K562 (cell line): ENCODE results near the gene C4A. TPM values are rescaled to one million over a fixed set of nuclear protein-coding genes. Genes with fewer than 3 reads are reported as not detected.

ENCODE experiments used
- BRD4 ChIP-seq: fragments of 200-600 bp; sonication (generic); IDR thresholded peaks from 2 replicates; pipeline ENCODE4 v1.6.1; 2017; ENCODE audit warnings: inconsistent platforms
- CBX5 ChIP-seq: IDR thresholded peaks from 2 replicates; pipeline ENCODE4 v1.6.1; 2014; ENCODE audit warnings: low read depth, borderline replicate concordance
- CLOCK ChIP-seq: fragments of 250-450 bp; sonication (Bioruptor Pico); IDR thresholded peaks from 2 replicates; pipeline ENCODE4 v1.4.0; 2020; ENCODE audit warnings: mild to moderate bottlenecking, moderate library complexity, borderline replicate concordance
- HEY1 ChIP-seq: fragments of 250-450 bp; sonication (Bioruptor Pico); IDR thresholded peaks from 2 replicates; pipeline ENCODE4 v1.5.0; 2020; ENCODE audit warnings: mild to moderate bottlenecking, moderate library complexity, borderline replicate concordance
- HNRNPLL ChIP-seq: fragments of 200-400 bp; formaldehyde crosslinking; IDR thresholded peaks from 2 replicates; pipeline ENCODE4 v1.6.1; 2017; ENCODE audit warnings: low read length, low read depth, mild to moderate bottlenecking; ENCODE audit not compliant: poor library complexity, severe bottlenecking
- RBM14 ChIP-seq: fragments of 200-400 bp; formaldehyde crosslinking; IDR thresholded peaks from 2 replicates; pipeline ENCODE4 v1.6.1; 2018; ENCODE audit warnings: low read depth, mild to moderate bottlenecking, low read length, moderate library complexity, borderline replicate concordance; ENCODE audit not compliant: insufficient read depth
- TEAD1 ChIP-seq, 2 experiments: fragments of 450-650 bp in 1 of 2; sonication (generic) in 1 of 2; formaldehyde crosslinking; IDR thresholded peaks; 2 replicates each; pipeline versions ENCODE4 v1.4.0 to v1.8.0; 2020 to 2022; ENCODE audit warnings: mild to moderate bottlenecking in 2 of 2, missing genetic modification reagents in 1 of 2
- ZBTB40 ChIP-seq, 2 experiments: fragments of 450-650 bp in 1 of 2; sonication (generic) in 1 of 2; formaldehyde crosslinking in 1 of 2; IDR thresholded peaks; 2 replicates each; pipeline versions ENCODE4 v1.7.1 to v1.9.0; 2016 to 2022; ENCODE audit warnings: inconsistent platforms in 1 of 2, mild to moderate bottlenecking in 1 of 2, missing genetic modification reagents in 1 of 2
- ZNF263 ChIP-seq: sonication (generic); formaldehyde crosslinking; IDR thresholded peaks from 2 replicates; pipeline ENCODE4 v1.8.0; 2022; ENCODE audit warnings: mild to moderate bottlenecking, missing genetic modification reagents, borderline replicate concordance
- ZNF444 ChIP-seq: fragments of 250-450 bp; sonication (Bioruptor Pico); IDR thresholded peaks from 2 replicates; pipeline ENCODE4 v1.4.0; 2020; ENCODE audit warnings: mild to moderate bottlenecking, moderate library complexity
- polyA plus RNA-seq, 8 experiments: library from polyadenylated mRNA; depleted of rRNA in 4 of 8; stranded (reverse) in 5 of 8; unstranded in 3 of 8; fragments of >200 nt; fragmentation: Nextera tagmentation in 2 of 8; fragmentation: Illumina TruSeq in 1 of 8; extraction: Ambion mirVana in 2 of 8; extraction: Trizol in 1 of 8; gene quantifications; 2 replicates each; pipeline versions ENCODE4 v1.2.1 to v1.2.3, GENCODE V29; 2011 to 2014; ENCODE audit warnings: inconsistent platforms in 1 of 8, missing spikeins in 1 of 8
- total RNA-seq, 7 experiments: library from RNA; depleted of rRNA in 6 of 7; stranded (reverse); fragments of >200 nt in 6 of 7; fragmentation: Illumina TruSeq in 2 of 7; extraction: Trizol in 2 of 7; gene quantifications; 2 replicates each; pipeline versions ENCODE4 v1.2.1 to v1.2.3, GENCODE V29; 2011 to 2021; ENCODE audit warnings: low replicate concordance in 1 of 7
- TF ChIP-seq, protein P1 (sequence below): fragments of 450-650 bp; formaldehyde crosslinking; IDR thresholded peaks from 2 replicates; pipeline ENCODE4 v1.4.0; 2020; ENCODE audit warnings: mild to moderate bottlenecking, moderate library complexity

Gene C4A
- total and polyA plus RNA-seq, 9 of the 15 experiments (the other 6 are each of a cell fraction or from before 2014, with no cell fraction given): 0.27 to 7.6 (median 5.0) TPM

- TF ChIP-seq CBX5: peak; percentile 8; the same call in 1 of the 2 replicates
- TF ChIP-seq ZBTB40 (IDR thresholded peaks at IDR 0.05): no peak
- TF ChIP-seq ZBTB40 (CRISPR knock-in tag; IDR thresholded peaks at IDR 0.05): peak; percentile 12; the same call in 1 of the 2 replicates
- no peak for TF ChIP-seq ZNF263 (CRISPR knock-in tag)
- TF ChIP-seq, protein P1, sequence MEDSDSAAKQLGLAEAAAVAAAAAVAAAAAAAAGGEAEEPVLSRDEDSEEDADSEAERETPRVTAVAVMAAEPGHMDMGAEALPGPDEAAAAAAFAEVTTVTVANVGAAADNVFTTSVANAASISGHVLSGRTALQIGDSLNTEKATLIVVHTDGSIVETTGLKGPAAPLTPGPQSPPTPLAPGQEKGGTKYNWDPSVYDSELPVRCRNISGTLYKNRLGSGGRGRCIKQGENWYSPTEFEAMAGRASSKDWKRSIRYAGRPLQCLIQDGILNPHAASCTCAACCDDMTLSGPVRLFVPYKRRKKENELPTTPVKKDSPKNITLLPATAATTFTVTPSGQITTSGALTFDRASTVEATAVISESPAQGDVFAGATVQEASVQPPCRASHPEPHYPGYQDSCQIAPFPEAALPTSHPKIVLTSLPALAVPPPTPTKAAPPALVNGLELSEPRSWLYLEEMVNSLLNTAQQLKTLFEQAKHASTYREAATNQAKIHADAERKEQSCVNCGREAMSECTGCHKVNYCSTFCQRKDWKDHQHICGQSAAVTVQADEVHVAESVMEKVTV: peak; percentile 13; the same call in 1 of the 2 replicates
- TF ChIP-seq HEY1 (CRISPR knock-in tag): no peak
- 0 out of 2 replicates have a peak, but pooled peaks have one; percentile 25 for TF ChIP-seq BRD4
- no peak for TF ChIP-seq CLOCK (CRISPR knock-in tag)
- TF ChIP-seq ZNF444: no peak
- no peak for TF ChIP-seq RBM14
- TF ChIP-seq TEAD1 (CRISPR knock-in tag; IDR thresholded peaks at IDR 0.05): peak; percentile 10 to 88; a peak in 3 of 4 replicates
- TF ChIP-seq HNRNPLL: peak; percentile 34
Observed at GRCh38 chr6:32047855-32048766, 66.3 kb downstream of the C4A start (continued).
